HG02678 (cell line): Measurements from ENCODE around the gene CRYAB.
A peak's percentile ranks its signal among the peaks of the same experiment; 100 is the strongest.
"Not testable (repeated sequence)": the region's sequence is repeated elsewhere in the genome, so short reads cannot be mapped to it uniquely, and the experiment has no call there.

Experiments
- ATAC-seq: cut with Tn5 transposase; IDR thresholded peaks from one replicate; pipeline ENCODE4 v1.9.1; 2021; ENCODE audit warnings: mild to moderate bottlenecking, moderate library complexity; ENCODE audit not compliant: unreplicated experiment

CRYAB gene

DNA sequence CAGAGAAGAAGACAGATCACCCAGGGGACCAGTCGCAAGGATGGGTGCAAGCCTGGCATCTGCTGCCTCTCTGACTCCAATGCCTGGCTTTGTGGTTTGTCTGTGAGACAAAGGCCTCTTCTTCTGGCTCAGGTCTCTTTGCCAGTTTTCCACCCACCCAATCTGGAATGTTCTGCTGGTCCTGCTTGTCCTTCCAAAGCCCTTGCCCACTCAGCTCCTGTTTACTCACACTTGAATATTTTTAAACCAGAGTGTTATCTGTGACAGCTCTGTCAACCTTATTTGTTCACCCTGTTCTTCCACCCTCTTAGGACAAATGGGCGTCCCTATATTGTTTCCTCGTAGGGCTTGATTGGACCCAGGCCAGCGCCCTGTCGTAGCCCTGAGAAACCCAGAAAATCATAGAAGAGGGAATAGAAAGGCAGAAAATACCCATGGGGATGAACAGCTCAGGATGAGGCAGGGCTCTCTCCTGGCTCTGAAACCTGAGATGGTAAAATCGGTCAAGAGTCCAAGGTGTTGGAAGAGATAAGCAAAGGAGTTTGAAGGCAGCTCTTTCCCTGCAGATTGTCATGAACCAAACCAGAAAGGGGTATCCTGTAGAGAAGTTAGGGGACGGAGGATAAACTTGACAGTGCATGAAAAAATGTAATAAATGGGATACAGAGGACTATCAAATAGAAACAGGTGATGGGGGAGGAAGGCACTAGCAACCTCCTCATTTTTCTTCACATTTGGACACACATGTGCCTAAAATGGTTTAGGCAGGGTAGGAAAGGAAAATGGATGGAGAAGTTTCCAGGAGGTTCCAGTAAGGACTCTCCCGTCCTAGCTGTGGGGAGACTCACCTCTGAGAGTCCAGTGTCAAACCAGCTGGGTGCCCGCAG lies 651 bp downstream of the CRYAB start:
- ATAC-seq, result no peak

- no peak for ATAC-seq
Observed at GRCh38 chr11:111909378-111909777, 2.2 kb downstream of the CRYAB start.

- no peak for ATAC-seq
Observed at GRCh38 chr11:111908639-111909305, 2.8 kb downstream of the CRYAB start.

DNA sequence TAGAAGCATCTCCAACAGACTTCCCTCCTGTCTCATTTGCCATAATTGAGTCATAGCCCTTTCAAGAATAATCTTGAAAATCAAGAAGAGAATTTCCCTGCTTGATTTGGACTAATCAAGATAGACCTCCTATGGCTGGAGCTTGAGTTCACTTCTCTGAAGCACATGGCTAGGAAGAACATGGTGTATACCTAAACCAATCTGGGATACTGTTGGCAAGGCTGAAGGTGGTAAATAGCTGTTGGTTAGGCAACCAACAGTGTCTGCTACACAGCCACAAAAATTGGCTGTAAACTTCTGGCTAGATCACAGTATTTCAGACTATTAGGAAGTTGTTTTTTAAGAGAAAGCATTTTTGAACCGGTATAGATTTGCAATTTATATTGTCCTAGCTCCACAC lies 4.9 kb downstream of the CRYAB start:
- no peak for ATAC-seq

DNA sequence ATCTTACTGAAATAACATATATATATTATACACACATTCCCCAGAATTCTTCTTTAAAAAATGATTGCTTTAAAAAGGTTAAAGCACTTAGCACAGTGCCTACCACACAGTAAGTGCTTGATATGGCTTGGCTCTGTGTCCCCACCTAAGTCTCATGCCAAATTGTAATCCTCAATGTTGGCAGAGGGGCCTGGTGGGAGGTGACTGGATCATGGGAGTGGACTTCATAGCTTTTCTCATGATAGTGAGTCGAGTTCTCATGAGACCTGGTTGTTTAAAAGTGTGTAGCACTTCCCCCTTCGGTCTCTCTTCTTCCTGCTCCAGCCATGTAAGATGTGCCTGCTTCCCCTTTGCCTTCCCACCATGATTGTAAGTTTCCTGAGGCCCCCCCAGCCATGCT lies 6.2 kb downstream of the CRYAB start:
- ATAC-seq, result no peak

DNA sequence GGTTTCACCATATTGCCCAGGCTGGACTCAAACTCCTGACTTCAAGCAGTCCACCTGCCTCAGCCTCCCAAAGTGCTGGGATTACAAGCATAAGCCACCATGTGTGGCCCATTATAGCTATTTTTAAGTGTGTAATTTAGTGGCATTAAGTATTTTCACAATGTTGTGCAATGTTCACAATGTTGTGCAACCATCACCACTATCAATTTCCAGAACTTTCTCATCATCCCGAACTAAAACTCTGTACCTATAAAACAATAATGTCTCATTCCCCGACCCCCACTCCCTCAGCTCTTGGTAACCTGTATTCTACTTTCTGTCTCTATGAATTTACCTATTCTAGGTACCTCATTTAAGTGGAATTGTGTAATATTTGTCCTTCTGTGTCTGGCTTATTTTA lies 24.7 kb downstream of the CRYAB start:
- no peak for ATAC-seq

- ATAC-seq, result no peak
Observed at GRCh38 chr11:111886032-111886431, 25.5 kb downstream of the CRYAB start.

DNA sequence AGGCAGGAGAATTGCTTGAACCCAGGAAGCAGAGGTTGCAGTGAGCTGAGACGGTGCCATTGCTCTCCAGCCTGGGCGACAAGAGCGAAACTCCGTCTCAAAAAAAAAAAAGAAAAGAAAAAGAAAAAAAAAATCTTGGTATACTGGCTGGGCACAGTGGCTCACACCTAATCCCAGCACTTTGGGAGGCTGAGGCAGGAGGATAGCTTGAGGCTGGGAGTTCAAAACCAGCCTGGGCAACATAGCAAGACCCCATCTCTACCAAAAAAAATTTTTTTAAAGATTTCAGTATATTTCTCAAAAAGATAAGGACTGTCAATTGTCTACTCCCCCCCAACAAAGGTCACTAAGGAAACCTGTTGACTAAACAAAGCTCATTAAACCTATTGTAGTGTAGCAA lies 26.5 kb downstream of the CRYAB start:
- not testable (repeated sequence) for ATAC-seq

DNA sequence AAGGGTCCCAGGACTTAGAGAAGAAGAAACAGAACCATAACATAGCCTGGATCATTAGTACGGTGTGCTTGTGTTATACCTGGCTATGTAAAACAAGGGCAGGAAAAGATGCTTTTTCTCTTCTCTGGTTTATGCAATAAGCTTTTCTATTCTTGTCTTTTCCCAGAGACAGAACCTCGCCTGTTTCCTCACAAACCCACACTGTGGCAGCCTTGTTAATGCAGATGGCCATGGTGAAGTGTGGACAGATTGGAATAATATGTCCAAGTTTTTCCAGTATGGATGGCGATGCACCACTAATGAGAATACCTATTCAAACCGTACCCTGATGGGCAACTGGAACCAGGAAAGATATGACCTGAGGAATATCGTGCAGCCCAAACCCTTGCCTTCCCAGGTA lies 29.4 kb downstream of the CRYAB start:
- no peak for ATAC-seq

GRCh38 chr11:111879637-111879960 lies 32.0 kb downstream of the CRYAB start:
- no peak for ATAC-seq

- ATAC-seq, result peak; percentile 93
Observed at GRCh38 chr11:111878849-111879636, 32.5 kb downstream of the CRYAB start, which contains the start of the genes CFAP68 and FDXACB1. CFAP68 (plus strand) TSS chr11:111879541; CDS start chr11:111879561, 20 bp downstream. FDXACB1 (minus strand) TSS chr11:111879165; CDS start chr11:111879132, 33 bp downstream.

DNA sequence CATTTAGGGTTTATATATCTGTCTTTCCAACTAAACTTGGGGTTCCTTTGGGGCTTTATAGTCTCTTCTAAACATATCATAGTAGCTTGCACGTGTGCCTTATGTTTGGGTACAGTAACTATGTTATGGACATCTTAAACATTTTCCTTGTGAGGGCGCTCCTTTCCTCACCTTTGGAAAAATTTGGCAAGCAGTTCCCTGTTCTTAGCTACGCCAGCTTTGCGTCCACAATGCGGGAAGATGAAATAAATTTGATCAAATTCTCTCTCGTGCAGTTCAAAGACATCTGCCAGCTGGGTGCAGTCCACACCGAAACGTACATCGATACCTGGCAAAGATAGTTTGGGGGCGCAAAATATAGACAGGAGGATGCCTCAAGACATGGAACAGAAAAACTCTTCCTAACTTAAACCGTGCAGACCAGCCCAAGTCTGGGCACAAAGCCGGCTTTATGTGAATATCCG lies 33.2 kb downstream of the CRYAB start:
- peak; percentile 11 for ATAC-seq

DNA sequence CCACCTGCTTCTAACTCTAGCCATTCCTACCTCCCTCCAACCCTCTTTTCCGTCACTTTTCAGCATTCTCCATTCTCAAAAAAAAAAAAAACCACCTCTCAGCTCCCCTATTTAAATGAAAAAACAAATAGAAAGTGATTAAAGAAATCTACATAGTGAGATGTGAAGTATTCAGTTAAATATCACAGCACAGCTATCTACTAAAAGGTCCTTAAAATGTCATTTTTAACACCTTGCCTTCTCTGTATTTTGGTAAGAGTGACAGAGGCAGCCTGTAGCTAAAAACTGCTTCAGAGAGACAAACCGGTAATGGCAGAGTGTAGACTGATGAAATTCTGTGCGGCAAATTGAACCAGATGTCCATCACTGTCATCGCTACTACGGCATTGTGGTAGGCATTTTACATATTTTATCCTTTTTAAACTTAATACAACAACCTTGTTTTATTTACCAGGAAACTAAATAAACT lies 39.8 kb downstream of the CRYAB start:
- no peak for ATAC-seq

DNA sequence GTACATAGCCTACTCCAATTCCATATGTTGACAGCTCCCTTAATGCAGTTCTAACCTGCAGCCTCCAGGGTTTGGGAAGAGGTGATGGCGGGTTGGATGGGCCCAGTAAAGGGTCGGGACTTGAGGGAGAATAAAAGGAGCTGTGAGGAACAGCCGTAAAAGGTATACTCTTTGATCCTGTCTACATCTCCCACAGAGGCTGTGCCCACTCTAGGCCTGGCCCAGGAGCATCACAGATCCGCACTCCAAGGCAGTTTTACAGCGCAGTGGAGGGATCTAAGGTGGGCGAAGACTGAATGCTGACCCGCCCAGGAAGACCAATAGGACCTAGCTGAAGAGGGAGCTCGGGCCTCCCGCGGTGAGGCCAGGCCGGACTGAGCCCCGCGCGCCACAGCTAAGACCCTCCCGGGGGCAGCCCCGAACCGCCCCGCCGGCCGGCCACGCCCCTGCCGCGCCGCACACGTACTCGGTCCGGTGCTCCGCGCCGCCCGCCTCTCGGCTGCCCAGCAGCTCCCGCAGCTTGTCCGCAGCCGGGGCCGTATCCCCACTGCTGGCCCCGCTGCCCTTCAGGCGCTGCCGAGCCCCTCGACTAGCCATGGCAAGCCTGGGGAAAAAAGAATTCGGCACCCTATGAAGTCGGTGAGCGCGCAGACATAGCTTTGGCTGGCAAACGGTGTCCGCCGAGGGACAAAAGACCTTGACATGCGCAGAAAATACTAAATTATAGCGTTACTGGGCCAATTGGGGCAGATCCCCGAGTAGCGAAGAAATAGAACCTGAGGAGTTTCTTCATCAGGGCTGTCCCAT lies 40.5 kb downstream of the CRYAB start, which contains the start of gene ALG9:
ALG9 (minus strand) TSS at position 696 of the 807 bp plus-strand sequence; CDS start at position 597, 99 bp downstream.
- peak; percentile 88 for ATAC-seq

DNA sequence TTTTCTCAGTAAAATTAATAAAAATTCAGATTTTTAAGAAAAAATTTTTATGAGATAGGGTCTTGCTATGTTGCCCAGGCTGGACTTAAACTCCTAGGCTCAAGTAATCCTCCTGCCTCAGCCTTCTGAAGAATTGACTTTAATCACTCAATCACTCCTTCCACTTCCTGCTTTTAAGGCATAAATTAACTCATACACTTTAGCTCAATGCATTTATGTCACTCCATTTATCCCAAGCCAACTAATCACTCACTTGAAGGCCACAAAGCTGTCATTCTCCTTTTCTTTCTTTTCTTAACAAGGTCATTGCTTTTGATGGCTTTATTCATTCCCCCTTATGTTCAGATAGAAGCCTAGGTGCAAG lies 41.1 kb downstream of the CRYAB start:
- peak; percentile 19 for ATAC-seq

- ATAC-seq, result no peak
Observed at GRCh38 chr11:111870113-111870512, 41.5 kb downstream of the CRYAB start.

- no peak for ATAC-seq
Observed at GRCh38 chr11:111860257-111860656, 51.3 kb downstream of the CRYAB start.
